Activated CD4-positive, CD25-positive, alpha-beta regulatory T cell (primary cell): Measurements from ENCODE around the gene GMEB2.
"Not testable (repeated sequence)": the region's sequence is repeated elsewhere in the genome, so short reads cannot be mapped to it uniquely, and the experiment has no call there.

Experiments
- DNase-seq, 4 experiments: peaks; one replicate each; lab custom pipeline; 2025; lab: John Stamatoyannopoulos, UW

GMEB2 gene

DNA sequence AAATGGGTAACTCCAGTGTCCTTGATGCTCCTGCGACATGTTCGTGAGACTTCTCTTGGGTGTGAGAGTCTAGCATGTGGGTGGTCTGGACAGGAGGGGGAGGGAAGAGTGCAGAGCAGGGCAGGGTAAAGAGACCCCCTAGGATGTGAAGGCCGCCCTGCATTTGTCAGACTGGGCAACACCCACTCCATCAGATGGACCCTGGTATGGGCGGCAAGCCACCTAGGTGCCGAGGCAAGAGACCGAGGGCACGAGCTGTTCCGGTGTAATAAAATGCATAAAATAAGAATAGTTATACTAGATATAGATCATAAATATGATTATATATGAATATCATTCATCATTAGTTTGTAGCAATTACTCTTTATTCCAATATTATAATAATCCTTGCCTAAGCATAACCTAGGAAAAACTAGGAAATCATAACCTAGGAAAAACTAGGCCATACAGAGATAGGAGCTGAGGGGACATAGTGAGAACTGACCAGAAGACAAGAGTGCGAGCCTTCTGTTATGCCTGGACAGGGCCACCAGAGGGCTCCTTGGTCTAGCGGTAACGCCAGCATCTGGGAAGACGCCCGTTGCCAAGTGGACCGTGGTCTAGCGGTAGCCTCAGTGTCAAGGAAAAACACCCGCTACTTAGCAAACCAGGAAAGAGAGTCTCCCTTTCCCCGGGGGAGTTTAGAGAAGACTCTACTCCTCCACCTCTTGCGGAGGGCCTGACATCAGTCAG, 12.9 kb downstream of the GMEB2 start:
- not testable (repeated sequence) for DNase-seq

DNA sequence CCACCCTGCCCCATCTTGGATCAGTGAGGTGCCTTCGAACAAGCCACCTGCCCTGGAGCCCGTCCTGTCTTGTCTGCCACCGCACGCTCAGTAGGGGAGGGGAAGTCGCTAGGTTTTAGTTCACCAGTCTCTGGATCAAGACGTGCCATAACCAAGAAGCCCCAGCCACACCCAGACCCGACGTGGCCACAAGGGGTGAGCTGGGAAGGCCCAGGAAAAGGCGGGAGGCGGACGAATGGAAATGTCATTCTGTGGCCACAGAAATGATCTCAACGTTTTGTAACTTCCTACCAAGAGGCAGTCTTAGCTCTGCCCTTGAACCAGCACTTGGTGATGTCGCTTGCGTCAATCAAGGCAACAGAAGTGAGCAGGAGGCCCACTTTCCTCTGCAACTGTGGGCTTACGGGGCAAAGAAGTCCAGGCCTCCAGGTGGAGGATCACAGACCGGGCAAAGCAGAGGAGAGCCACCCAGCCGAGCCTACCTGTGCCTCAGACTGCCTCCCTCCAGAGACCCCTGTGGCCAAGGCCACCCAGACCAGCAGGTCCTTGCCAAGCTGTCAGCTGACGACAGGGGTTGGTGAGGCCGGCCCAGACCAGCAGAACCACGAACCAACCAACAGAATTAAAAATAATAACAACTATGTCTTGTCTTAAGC, 14.5 kb downstream of the GMEB2 start:
- no peak for DNase-seq

GRCh38 chr20:63611646-63612045, 15.3 kb downstream of the GMEB2 start:
- no peak for DNase-seq

DNA sequence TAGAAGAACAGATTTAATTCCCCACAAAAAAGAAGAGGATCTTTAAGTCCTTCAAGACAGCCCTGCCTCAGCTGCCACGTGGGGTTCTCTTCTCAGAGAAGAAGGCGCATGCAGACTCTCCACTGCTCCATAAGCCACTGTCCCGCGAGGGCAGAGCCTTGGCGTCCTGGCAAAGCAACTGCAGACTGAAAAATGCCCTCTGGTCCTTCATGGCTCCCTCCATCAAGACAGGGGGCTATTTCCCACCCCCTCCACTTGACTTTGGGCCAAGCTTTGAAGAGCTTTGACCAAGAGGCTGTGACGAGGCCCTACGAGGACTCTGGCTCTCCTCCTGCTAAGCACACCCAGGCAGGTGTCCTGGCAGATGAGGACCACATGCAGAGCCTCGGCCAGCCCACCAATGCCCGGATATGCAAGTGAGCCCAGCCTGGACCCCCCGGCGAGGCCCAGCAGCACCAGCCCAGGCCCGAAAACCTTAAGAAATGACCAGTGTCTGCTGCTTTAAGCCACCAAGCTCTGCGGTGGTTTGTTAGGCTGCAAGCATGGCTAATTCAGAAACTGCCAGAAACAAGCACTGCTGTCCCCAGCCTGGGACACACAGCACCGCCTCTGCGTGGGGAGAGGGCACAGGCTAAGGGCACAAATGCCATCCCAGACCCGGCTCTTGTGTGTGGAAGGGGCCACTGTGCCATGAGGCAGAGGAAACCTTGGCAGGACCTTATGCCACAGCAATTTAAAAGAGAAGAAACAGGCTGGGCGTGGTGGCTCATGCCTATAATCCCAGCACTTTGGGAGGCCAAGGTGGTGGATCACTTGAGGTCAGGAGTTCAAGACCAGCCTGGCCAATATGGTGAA, 16.1 kb downstream of the GMEB2 start:
- no peak for DNase-seq

DNA sequence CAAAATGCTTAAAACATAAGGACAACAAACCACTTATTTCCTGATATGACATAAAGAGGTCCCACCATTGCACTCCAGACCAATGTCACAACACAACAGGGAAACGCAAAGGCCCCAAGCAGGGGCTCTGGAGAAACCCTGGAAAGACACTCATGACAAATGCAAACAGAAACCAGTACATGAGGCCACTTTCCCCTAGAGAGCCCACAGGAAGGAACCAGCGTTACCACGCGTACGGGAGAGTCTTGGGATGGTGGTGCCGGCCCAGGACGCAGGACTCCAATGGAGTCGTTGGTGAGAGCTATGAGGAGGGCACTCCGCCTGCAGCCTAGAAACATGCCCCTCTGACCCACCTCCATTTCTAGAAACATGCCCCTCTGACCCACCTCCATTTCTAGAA, 20.2 kb downstream of the GMEB2 start:
- no peak for DNase-seq

DNA sequence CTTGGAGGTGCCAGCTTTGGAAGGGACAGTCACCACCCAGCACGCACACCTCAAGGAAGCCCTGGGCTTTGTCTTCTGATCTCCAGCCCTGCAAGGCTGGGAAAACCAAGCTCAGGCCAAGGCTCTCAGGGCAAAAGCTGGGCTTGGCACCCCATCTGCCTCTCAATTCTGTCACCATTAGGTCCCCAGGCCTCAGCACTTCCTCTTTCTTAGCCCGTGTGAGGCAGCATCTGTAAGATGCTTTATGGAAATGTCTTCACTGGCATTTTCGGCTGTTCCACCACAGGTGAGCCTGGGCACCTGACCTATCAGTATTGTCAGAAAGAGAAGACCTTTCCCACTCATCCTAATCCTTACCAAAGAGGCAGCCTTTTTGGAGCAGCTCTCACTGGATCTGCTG, 24.6 kb downstream of the GMEB2 start:
- DNase-seq: no peak

- DNase-seq: not testable (repeated sequence)
Observed at GRCh38 chr20:63601679-63602078, 25.2 kb downstream of the GMEB2 start.

DNA sequence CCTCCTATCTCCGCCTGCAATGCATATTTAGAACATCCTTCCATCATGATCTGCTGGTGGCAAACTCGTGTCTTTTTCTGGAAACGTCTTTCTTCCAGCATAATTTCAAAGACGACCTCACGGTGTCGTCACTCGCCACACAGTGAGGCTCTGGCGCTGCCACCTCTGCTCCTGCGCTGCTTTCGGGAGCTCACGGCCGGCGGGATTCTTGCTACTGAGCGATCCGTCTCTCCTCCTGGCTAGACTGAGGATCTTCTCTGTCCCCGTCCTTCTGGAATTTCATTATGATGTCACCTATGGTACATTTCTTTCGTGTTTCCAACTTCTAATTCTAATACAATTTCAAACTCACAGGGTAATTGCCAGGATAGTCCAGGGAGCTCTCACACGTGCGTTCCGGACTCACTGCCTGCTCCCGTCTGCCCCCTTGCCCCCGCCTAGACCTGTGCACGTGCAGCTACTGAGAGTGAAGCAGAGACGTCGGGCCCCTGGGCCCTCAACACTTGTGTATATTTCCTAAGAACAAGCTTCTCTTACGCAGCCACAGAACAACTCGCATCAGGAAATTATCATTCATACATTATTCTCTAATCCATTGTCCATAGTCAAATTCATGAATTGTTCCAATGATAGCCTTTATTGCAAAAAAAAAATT, 27.4 kb downstream of the GMEB2 start:
- DNase-seq: no peak

DNA sequence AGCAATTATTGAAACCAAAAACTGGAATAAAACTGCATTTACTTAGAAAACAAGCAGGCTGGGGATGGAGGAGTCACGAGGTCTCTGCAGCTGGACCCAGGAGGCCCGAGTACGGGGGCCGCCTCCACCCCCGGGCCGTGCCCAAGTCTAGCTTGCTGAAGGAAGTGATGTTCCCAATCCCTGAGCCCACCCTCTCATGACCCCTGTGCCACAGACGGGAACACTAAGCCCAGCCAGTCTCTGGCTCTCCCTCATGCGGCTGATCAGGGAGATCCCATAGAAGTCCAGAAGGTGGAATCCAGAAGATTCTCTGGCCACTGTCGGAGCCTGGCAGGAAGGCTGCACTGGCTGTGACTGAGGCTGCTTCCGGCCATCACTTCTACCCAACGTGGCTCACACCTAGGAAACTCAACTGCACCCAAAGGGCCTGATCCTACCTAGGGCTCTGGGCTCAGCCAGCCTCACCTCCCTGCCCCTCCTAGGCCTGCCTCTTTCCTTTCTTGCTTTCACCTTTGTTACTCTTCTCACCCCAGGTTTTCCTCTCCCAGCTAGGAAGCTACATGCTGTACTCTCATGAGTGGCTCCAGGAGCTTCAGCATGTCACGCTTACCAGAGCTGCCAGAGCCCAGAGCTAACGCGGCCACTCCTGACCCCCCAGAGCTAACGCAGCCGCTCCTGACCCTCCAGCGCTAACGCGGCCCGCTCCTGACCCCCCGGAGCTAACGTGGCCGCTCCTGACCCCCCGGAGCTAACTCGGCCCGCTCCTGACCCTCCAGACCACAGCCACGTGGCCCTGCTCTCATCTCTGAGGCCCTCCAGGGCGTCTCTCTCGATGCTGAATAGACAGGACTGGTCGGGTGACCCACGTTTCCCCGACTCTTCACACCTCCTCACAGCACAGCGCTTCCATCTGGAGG, 28.2 kb downstream of the GMEB2 start:
- no peak for DNase-seq

DNA sequence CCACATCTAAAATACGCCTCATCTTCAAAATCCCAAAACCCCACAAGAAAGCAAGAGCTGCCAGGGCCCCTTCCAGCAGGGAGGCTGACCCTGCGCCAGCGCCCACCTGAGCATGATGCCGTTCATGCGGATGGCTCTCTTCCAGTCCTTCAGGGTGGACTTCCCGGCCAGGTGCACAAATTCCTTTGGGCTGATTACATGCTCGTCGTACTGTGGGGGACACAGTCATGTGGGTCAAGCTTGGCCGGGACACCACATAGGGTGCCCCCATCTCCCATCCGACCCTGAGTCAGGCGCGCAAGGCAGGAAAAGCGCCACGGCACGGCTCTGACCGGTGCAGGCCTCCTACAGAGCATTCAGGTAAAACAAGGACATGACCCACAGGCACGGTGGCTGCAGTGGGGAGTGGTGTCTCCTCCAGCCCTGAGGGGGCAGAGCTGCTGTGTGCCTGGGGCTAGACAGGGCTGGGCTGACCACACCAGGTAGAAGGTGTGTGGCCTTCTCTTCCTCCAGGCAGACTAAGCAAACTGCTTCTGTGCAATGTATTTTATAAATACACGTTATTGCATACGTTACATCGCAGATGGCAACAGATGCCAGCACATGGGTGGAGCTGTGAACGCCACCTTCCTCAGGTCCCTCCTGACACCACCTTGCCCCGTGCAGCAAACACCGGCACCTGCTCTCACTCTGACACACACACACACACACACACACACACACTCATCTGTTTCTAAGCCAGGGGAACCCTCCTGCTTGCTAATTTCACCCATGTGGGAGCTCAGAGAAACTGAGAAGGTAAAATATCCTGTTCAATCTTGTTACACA, 29.0 kb downstream of the GMEB2 start:
- DNase-seq: no peak

DNA sequence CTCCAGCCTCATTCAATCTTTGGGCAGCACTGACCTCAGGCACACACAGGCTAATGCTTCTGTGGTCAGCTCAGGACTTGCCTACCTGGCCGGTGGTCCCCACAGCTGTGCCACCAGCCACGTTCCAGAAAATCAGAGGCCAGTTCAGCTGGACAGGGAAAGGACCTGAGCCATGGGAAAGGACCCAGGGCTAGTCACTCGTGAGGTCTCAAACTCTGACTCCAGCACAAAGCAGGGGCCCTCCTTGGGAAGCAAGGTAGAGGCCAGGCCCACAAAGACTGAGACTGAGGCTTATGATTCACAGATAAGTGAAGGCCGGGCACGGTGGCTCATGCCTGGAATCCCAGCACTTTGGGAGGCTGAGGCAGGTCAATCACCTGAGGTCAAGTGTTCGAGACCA, 30.5 kb downstream of the GMEB2 start:
- DNase-seq: no peak

DNA sequence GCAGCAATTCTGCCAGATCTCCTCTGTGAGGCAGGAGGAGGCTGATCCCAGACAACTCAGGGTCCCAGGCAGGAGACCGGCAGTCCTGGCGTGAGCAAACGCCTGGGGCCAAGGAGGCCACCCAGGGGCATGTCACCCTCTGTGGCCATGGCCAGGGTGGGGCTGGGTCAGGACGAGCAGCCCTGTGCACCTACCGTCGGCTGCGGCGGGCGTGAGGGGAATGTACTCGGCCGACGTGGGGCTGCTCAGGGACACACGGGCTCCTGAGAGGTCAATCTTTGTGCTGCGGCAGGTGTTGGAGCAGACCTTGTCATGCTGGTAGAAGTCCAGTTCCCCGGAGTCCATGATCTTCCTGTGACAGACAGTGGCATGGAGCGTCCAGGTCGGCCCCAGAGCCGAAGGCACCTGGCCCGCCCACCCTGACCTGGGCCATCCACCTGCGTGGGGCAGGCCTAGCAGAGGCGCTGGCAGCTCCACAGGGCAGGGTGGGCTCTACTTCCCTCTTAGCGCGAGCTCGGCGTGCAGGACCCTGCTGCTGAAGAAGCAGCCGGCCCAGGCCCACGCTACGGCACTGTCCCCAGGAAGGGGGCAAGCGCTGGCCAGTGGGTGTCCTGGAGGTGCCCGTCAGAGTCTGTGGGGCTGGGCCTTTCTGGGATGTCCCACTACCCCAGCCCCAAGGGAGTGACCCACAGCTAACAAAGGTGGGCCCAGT, 31.3 kb downstream of the GMEB2 start:
- DNase-seq: no peak

GRCh38 chr20:63594043-63594561, 32.8 kb downstream of the GMEB2 start:
- no peak for DNase-seq

DNA sequence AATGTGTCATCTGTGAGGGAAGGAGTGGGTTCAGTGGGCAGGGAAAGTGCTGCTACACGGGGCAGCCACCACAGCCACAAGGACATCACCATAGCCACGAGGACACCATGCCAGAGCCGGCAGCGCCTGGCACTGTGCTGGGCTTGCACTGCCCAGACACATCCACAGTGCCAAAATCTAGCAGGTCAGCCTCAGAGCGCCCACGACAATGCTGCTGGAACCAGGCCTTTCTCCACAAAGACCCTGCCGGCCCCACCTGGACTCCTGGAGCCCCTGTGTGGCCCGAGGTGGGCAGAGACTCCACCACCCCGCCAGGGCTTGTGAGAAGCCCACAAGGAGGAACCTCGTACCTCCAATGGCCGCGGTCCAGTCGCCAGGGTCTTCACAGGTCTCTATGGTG, 34.2 kb downstream of the GMEB2 start:
- DNase-seq: no peak

- no peak for DNase-seq
Observed at GRCh38 chr20:63591786-63592355, 35.0 kb downstream of the GMEB2 start.

DNA sequence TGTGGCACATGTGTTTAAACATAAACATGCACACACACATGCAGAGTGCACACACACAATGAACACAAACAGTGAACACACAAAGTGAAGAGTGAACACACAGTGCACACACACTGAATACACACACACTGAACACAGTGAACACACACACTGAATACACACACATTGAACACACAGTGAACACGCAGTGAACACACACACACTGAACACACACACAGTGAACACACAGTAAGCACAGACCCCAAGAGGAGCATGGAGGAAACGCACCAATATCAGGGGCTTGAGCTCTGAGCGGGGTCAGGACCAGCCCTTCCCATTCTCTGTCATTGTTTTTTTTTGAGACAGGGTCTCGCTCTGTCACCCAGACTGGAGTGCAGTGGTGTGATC, 35.8 kb downstream of the GMEB2 start:
- DNase-seq: no peak

GRCh38 chr20:63590218-63591146, 36.4 kb downstream of the GMEB2 start:
- no peak for DNase-seq
